ENCODE results near the gene PAK2. TPM values are rescaled to one million over a fixed set of nuclear protein-coding genes. Genes with fewer than 3 reads are reported as not detected.
A peak's percentile ranks its signal among the peaks of the same experiment; 100 is the strongest.

The PAK2 gene
- total RNA-seq, 2 experiments from 2014 or later = 24.5 to 95.6 TPM

DNA sequence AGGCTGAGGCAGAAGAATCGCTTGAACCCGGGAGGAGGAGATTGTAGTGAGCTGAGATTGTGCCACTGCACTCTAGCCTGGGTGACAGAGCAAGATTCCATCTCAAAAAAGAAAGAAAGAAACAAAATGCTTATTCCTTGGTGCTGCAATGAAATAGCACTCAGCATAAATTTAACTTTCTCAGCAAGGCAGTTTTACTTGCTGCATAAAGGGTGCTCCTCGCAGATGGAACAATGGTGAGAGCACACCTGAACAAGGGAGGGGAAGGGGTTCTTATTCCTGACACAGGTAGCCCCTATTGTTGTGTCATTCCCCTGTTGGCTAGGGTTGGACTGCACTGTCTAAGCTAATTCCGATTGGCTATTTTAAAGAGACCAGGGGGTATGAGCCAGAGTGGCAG, 17.1 kb downstream of the PAK2 start:
- POLR2A ChIA-PET = interaction anchor here (0.9 to 1.2 kb wide), 2 partner anchors 10 to 13 kb away, joined by 3 read pairs; no protein-coding TSS in a partner anchor
- intact Hi-C loops (cut with micrococcal nuclease; ENCODE audit: unreplicated experiment) = no loop called here
- H3K79me2 ChIP-seq (ENCODE audit: insufficient read depth, low read depth, low read length) = peaks cover 73% of the 10 kb centered on the region
- H3K36me3 ChIP-seq (ENCODE audit: insufficient read depth, low read length) = peaks cover 88% of the 10 kb centered on the region
- no peak overlapping the region for H3K4me3 ChIP-seq (ENCODE audit: low read depth, low read length, poor library complexity, severe bottlenecking)
- no peaks in the 10 kb centered on the region for H3K9me2 ChIP-seq (ENCODE audit: insufficient read depth, low read length)
- H2AFZ ChIP-seq (ENCODE audit: low read length) = no peak overlapping the region
- peak; percentile 36 for DNase-seq (ENCODE audit: low spot score)
- H4K20me1 ChIP-seq (ENCODE audit: insufficient read depth, low read length) = no peaks in the 10 kb centered on the region
- no peak overlapping the region for H3K4me2 ChIP-seq (ENCODE audit: low read length)
- TF ChIP-seq EZH2phosphoT487 (IDR thresholded peaks at IDR 0.05; ENCODE audit: borderline replicate concordance, low read depth, low read length) = no peak
- TF ChIP-seq, protein P1, sequence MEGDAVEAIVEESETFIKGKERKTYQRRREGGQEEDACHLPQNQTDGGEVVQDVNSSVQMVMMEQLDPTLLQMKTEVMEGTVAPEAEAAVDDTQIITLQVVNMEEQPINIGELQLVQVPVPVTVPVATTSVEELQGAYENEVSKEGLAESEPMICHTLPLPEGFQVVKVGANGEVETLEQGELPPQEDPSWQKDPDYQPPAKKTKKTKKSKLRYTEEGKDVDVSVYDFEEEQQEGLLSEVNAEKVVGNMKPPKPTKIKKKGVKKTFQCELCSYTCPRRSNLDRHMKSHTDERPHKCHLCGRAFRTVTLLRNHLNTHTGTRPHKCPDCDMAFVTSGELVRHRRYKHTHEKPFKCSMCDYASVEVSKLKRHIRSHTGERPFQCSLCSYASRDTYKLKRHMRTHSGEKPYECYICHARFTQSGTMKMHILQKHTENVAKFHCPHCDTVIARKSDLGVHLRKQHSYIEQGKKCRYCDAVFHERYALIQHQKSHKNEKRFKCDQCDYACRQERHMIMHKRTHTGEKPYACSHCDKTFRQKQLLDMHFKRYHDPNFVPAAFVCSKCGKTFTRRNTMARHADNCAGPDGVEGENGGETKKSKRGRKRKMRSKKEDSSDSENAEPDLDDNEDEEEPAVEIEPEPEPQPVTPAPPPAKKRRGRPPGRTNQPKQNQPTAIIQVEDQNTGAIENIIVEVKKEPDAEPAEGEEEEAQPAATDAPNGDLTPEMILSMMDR (conservative IDR thresholded peaks at IDR 0.05; ENCODE audit: low read length) = no peak
- CTCF ChIA-PET (ENCODE audit: unreplicated experiment) = no interaction called here
- H3K27ac ChIP-seq (ENCODE audit: low read depth, low read length, poor library complexity, severe bottlenecking) = no peak overlapping the region
- peaks cover 26% of the 10 kb centered on the region for H3K9me3 ChIP-seq (ENCODE audit: low read length)
- H3K4me1 ChIP-seq (ENCODE audit: insufficient read depth, low read length, poor library complexity, severe bottlenecking) = no peaks in the 10 kb centered on the region
- no TSS peak for BruUV-seq (replicated peaks)

DNA sequence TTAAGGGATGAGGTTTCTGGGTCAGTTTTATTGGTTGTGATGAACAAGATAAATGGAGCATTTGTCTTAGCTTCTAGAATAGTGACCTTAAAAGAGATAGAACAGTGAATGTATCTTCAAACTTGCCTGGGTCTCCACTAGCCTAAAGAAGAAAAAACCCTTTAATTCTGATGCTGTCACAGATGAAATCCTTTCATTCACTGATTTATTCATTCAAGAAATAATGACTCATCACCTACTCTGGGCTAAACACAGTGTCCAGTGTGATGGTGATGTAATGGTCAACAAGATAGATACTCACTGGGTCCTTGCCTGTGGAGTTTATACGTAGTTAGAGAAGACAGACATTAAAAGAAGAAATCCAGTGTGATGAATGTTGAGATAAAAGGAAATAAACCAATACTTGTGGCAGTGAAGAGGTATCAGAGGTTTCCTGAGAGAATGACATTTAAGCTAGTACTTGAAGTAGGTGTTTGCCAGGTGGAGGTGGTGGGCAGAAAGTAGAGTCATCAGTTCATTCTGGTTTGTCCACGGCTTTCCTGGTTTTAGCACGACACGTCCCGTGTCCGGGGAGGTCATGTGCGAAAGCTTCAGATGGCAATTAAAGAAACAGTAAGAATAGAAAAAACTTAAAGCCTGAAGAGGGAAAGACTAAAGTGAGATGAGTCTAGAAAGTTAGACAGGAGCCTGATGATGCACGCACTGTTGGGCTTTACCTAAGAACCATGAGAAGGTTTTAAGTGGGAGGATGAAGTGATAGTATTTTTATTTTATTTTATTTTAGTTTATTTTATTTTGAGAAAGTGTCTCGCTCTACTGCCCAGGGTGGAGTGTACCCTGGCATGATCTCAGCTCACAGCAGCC, 18.5 kb downstream of the PAK2 start:
- no peak overlapping the region for H3K27ac ChIP-seq (ENCODE audit: low read depth, low read length, poor library complexity, severe bottlenecking)
- BruUV-seq (replicated peaks) = TSS peak; percentile 6
- POLR2A ChIA-PET = interaction anchor here (0.9 kb wide), 1 partner anchor 118 kb away, joined by 5 read pairs; no protein-coding TSS in a partner anchor

More for the DNA sequence above, 18.5 kb downstream of the PAK2 start:
- H3K79me2 ChIP-seq (ENCODE audit: insufficient read depth, low read depth, low read length) = peaks cover 62% of the 10 kb centered on the region
- no peaks in the 10 kb centered on the region for H3K4me1 ChIP-seq (ENCODE audit: insufficient read depth, low read length, poor library complexity, severe bottlenecking)
- no peak for DNase-seq (ENCODE audit: low spot score)
- peaks cover 80% of the 10 kb centered on the region for H3K36me3 ChIP-seq (ENCODE audit: insufficient read depth, low read length)
- H4K20me1 ChIP-seq (ENCODE audit: insufficient read depth, low read length) = no peaks in the 10 kb centered on the region
- no peak overlapping the region for H2AFZ ChIP-seq (ENCODE audit: low read length)
- no peak overlapping the region for H3K4me3 ChIP-seq (ENCODE audit: low read depth, low read length, poor library complexity, severe bottlenecking)
- intact Hi-C loops (cut with micrococcal nuclease; ENCODE audit: unreplicated experiment) = no loop called here
- peaks cover 18% of the 10 kb centered on the region; the same call in 1 of the 2 replicates for H3K9me3 ChIP-seq (ENCODE audit: low read length)
- no peaks in the 10 kb centered on the region for H3K9me2 ChIP-seq (ENCODE audit: insufficient read depth, low read length)
- CTCF ChIA-PET (ENCODE audit: unreplicated experiment) = no interaction called here
- TF ChIP-seq, protein P1 (conservative IDR thresholded peaks at IDR 0.05; ENCODE audit: low read length) = no peak
- TF ChIP-seq EZH2phosphoT487 (IDR thresholded peaks at IDR 0.05; ENCODE audit: borderline replicate concordance, low read depth, low read length) = no peak
- H3K4me2 ChIP-seq (ENCODE audit: low read length) = no peak overlapping the region
